Coronary artery (tissue), 2 donors: ENCODE results near the gene L3HYPDH.
A peak's percentile ranks its signal among the peaks of the same experiment; 100 is the strongest.

Experiments
- DNase-seq: peaks from one replicate; pipeline ENCODE4 v3.0.0-alpha.2; 2017; ENCODE audit warnings: low spot score
- H3K27ac ChIP-seq, 2 donors: fragments of 200-600 bp; sonication (generic); one replicate each; pipeline ENCODE4 v1.5.1; 2016 to 2019
- H3K4me3 ChIP-seq: fragments of 200-600 bp; sonication (generic); 2 replicates; pipeline ENCODE4 v1.5.1; 2016; ENCODE audit warnings: mild to moderate bottlenecking, moderate library complexity
- CTCF ChIP-seq: fragments of 200-600 bp; sonication (generic); IDR thresholded peaks from one replicate; pipeline ENCODE4 v1.5.1; 2019; ENCODE audit warnings: antibody characterized with exemption

Gene L3HYPDH

GRCh38 chr14:59464486-59465315 is 19.5 kb downstream of the L3HYPDH start:
- DNase-seq, result peak; percentile 89

GRCh38 chr14:59463787-59464485 is 20.3 kb downstream of the L3HYPDH start:
- no peak for DNase-seq
- Histone ChIP-seq H3K27ac (peak overlapping the region; percentile 90 to 92), H3K4me3 (peak overlapping the region; percentile 80)
- TF ChIP-seq CTCF, result no peak

More at GRCh38 chr14:59464486-59465315, 19.5 kb downstream of the L3HYPDH start:
- TF ChIP-seq CTCF, result no peak
- Histone ChIP-seq H3K27ac (peak overlapping the region; percentile 90 to 92), H3K4me3 (peak overlapping the region; percentile 80)

- TF ChIP-seq CTCF, result no peak
- no peak overlapping the region for H3K27ac ChIP-seq
- no peak for DNase-seq
- H3K4me3 ChIP-seq, result no peak overlapping the region
These were observed 22.3 kb downstream of the L3HYPDH start for GRCh38 chr14:59461891-59462290.

GRCh38 chr14:59460378-59460777 is 23.8 kb downstream of the L3HYPDH start:
- TF ChIP-seq CTCF, result no peak
- Histone ChIP-seq H3K27ac (no peak overlapping the region), H3K4me3 (no peak overlapping the region)
- DNase-seq, result no peak

- H3K4me3 ChIP-seq, result no peak overlapping the region
- H3K27ac ChIP-seq, result no peak overlapping the region
- DNase-seq, result no peak
- no peak for TF ChIP-seq CTCF
These were observed 25.7 kb downstream of the L3HYPDH start for GRCh38 chr14:59458486-59458885.

- no peak for TF ChIP-seq CTCF
- DNase-seq, result no peak
- Histone ChIP-seq H3K27ac (peak overlapping the region in 1 of 2 donors; percentile 92), H3K4me3 (no peak overlapping the region)
These were observed 28.8 kb downstream of the L3HYPDH start for GRCh38 chr14:59455411-59455810.
